ENCODE results near the gene SLX1A. TPM values are rescaled to one million over a fixed set of nuclear protein-coding genes. Genes with fewer than 3 reads are reported as not detected.

Gene SLX1A
- total and polyA plus RNA-seq, 10 of the 15 experiments (the other 5 are each of a cell fraction or from before 2014, with no cell fraction given): 2.5 to 123 (median 28.9) TPM

GRCh38 chr16:30186782-30187555 lies 6.7 kb upstream of the SLX1A start (continued):
- TF ChIP-seq IRF5 (IDR thresholded peaks at IDR 0.05; ENCODE audit: borderline replicate concordance) (no peak), POLR2AphosphoS2 (IDR thresholded peaks at IDR 0.05; ENCODE audit: low read depth, low read length) (0 out of 2 replicates have a peak, but pooled peaks have one; percentile 43), KLF5 (IDR thresholded peaks at IDR 0.05; ENCODE audit: partially characterized antibody) (no peak), IKZF2 (IDR thresholded peaks at IDR 0.05) (peak; percentile 18 to 50; a peak in 1 of 4 replicates), CEBPB (IDR thresholded peaks at IDR 0.05; ENCODE audit: borderline replicate concordance in 1 of 2, low read depth in 2 of 2, low read length in 2 of 2) (no peak), ATF3 (IDR thresholded peaks at IDR 0.05; ENCODE audit: borderline replicate concordance, extremely low read depth, low read depth, low read length) (no peak), NFYB (IDR thresholded peaks at IDR 0.05; ENCODE audit: insufficient read depth, low read depth, low read length) (no peak), ZNF384 (IDR thresholded peaks at IDR 0.05; ENCODE audit: borderline replicate concordance, low read depth, low read length) (no peak), LARP7 (IDR thresholded peaks at IDR 0.05) (no peak), CBFB (IDR thresholded peaks at IDR 0.05; ENCODE audit: low read depth) (no peak; the same call in 1 of the 2 replicates), SMARCA5 (IDR thresholded peaks at IDR 0.05) (peak; percentile 74; the same call in 1 of the 2 replicates), TARDBP (IDR thresholded peaks at IDR 0.05; ENCODE audit: borderline replicate concordance) (no peak), CREM (IDR thresholded peaks at IDR 0.05; ENCODE audit: low read depth) (no peak), SIN3A (IDR thresholded peaks at IDR 0.05; ENCODE audit: low read depth, low read length) (peak; percentile 28; the same call in 1 of the 2 replicates), WRNIP1 (IDR thresholded peaks at IDR 0.05; ENCODE audit: borderline replicate concordance, low read depth, low read length) (no peak), ZBTB33 (IDR thresholded peaks at IDR 0.05) (no peak), PAX8 (IDR thresholded peaks at IDR 0.05) (no peak), MXI1 (IDR thresholded peaks at IDR 0.05; ENCODE audit: low read depth, low read length) (peak; percentile 48), REST (IDR thresholded peaks at IDR 0.05; ENCODE audit: low read depth, low read length) (no peak), SMC3 (IDR thresholded peaks at IDR 0.05; ENCODE audit: borderline replicate concordance, low read length) (peak; percentile 59; the same call in 1 of the 2 replicates)

All from GM12878 (cell line).